Left cardiac atrium (tissue), 4 donors: ENCODE measurements around the gene FASTK. TPM values are rescaled to one million over a fixed set of nuclear protein-coding genes. Genes with fewer than 3 reads are reported as not detected.
A peak's percentile ranks its signal among the peaks of the same experiment; 100 is the strongest.

Experiments used
- ATAC-seq, 2 donors: fragments of 200-7000 bp; cut with Tn5 transposase; one replicate each; pipeline ENCODE4 v1.9.1; 2020; ENCODE audit warnings: mild to moderate bottlenecking in 2 of 2, moderate library complexity in 2 of 2
- DNase-seq: peaks from one replicate; pipeline ENCODE4 v3.0.0-alpha.2; 2020
- intact Hi-C, 2 donors: fragments of 100-400 bp; cut with DNase I; formaldehyde crosslinking; loops; one replicate each; pipeline versions ENCODE4 v1.14.1 to v1.15.1; 2022 to 2023
- total RNA-seq, 2 donors: library from RNA; stranded (reverse); fragmentation: NEBNext Ultra II Directional; extraction: Animal tissue kit (Norgen Biotek cat#: 25700); gene quantifications; one replicate each; pipeline ENCODE4 v1.2.1, GENCODE V29; 2021
- donor health status: DM: no; HTN: yes; CAD: no.
- donor health status: DM: no; HTN: yes; CAD: no; lungs with severe emphysema.
- donor health status: DM: yes; HTN: yes; CAD: no.
- donor health status: Dilated cardiomyopathy.

Gene FASTK
- total RNA-seq, 2 donors from 2014 or later: 62.9 to 73.2 TPM

DNA sequence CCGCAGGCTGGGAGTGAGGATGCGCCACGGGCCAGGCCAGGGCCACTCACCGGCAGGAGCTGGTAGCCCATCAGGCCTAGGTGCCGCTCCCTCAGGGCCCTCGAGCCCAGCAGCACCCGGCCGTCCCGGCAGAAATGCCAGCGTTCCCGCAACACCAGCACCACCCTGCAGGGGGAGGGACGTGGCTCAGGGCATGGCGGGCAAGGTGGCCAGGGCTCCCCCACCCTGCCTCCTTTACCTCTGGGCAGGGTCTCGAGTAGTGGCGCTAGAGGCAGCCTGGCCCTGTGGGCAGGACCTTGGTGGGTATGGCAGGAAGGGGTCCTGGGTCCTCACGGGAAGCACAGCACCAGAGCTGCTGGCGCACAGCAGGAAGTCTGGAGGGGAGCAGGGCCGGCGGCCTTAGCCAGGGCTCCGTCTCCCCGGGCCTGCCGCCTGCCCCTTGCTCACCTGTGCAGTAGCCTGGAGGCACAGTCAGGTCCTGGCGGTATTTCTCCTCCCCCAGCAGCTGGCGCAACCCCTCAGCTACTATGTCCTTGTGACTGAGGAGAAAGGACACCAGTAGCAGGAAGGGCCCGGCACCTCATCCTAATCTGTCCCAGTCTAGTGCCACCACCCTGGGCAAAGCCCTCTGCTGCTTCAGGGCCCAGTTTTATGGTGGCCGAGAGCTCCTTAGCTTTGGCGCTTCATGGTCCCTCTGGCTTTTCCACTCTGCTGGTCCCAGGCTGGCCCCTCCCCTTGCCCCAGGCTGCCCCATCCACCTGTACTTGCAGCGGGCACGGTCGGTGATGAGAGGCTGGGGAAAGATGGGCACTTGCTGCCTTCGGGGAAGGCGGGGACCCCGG, 3.5 kb downstream of the FASTK start:
- intact Hi-C loops: no loop called here
- no peak for ATAC-seq
- no peak for DNase-seq

DNA sequence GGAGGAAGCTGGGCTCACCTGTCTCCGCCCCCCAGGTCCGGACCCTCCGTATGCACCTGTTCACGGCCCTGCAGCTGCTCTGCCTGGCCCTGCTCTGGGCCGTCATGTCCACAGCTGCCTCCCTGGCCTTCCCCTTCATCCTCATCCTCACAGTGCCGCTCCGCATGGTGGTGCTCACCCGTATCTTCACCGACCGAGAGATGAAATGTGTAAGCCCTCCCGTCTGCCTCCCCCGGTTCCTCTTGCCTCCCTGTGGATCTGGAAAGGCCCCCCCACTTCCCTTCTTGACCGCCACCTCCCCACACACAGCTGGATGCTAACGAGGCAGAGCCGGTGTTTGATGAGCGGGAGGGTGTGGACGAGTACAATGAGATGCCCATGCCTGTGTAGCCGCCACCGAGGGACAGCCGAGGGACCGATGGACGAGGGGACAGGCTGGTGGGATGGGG, 4.6 kb downstream of the FASTK start:
- intact Hi-C loops: no loop called here
- no peak for DNase-seq
- ATAC-seq: no peak

DNA sequence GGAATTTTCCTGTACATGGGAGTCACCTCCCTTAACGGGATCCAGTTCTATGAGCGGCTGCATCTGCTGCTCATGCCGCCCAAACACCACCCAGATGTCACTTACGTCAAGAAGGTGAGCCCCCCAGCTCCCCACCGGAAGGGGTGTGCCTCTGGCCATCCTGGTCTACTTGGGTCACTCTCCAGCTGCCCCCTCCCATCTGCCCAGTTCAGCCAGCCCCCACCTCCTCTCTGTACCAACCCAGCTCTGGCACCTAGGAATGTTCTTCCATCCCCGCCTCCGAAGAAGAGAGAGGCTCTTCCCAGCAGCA, 5.0 kb downstream of the FASTK start:
- intact Hi-C loops: no loop called here
- DNase-seq: no peak
- ATAC-seq: no peak

DNA sequence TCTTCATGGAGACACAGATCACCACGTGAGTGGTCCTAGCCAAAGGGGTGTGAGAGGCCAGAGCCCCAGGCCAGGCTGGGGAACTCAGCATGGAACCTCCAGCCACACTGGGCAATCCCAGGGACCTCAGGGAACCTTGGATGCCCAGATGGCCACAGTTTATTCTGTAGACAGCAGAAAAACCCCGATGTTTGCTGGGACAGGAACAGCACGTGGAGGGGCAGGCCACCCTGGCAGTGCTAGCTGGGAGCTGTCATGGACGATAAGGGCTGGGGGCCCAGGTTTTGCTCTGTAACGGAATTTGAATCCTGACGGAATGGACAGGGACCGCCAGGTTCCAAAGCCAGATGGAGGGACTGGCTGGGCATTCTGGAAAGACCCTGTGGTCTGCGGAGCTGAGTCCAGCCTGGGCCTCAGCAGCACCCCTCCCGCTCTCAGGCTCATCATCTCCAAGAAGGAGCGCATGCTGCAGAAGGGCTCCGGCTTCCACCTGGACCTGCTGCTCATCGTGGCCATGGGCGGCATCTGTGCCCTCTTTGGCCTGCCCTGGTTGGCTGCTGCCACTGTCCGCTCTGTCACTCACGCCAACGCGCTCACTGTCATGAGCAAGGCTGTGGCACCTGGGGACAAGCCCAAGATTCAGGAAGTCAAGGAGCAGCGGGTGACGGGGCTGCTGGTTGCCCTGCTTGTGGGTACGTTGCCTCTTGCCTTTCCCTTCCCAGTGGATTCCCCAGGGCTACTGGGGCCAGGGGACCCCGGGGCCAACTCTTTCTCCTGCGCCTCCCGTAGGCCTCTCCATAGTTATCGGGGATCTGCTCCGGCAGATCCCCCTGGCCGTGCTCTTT, 5.6 kb downstream of the FASTK start:
- ATAC-seq (no peak), DNase-seq (no peak)
- intact Hi-C loops: no loop called here

DNA sequence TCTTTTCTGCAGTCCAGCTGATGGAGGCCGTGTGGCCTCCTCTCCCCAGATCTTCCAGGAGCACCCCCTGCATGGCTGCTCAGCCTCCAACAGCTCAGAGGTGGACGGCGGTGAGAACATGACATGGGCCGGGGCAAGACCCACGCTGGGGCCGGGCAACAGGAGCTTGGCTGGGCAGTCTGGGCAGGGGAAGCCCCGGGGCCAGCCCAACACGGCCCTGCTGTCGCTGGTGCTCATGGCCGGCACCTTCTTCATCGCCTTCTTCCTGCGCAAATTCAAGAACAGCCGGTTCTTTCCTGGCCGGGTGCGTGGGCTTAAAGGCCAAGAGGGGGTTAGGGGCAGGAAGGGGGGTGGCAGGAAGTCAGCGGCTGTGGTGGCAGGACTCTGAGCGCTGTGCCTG, 6.6 kb downstream of the FASTK start:
- intact Hi-C loops: no loop called here
- DNase-seq (no peak), ATAC-seq (no peak)

DNA sequence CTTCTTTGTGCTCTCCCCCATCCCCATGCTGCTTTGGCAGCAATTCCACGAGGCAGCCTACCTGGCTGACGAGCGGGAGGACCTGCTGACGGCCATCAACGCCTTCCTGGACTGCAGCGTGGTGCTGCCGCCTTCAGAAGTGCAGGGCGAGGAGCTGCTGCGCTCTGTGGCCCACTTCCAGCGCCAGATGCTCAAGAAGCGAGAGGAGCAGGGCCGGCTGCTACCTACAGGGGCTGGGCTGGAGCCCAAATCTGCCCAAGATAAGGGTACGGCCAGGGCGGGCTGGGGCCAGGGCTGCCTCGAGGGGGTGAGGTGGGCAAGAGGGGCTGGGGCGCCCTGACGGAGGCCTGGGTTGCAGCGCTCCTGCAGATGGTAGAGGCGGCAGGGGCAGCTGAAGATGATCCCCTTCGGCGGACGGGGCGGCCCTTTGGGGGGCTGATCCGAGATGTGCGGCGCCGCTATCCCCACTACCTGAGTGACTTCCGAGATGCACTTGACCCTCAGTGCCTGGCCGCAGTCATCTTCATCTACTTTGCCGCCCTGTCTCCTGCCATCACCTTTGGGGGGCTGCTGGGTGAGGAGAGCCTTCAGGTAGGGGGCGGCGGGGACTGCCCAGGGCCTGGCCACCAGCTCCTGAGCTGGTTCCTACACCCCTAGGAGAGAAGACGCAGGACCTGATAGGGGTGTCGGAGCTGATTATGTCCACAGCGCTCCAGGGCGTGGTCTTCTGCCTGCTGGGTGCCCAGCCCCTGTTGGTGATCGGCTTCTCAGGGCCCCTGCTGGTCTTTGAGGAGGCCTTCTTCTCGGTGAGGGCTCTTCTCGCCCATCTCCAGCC, 9.4 kb downstream of the FASTK start:
- ATAC-seq (no peak), DNase-seq (no peak)
- intact Hi-C loops: no loop called here

DNA sequence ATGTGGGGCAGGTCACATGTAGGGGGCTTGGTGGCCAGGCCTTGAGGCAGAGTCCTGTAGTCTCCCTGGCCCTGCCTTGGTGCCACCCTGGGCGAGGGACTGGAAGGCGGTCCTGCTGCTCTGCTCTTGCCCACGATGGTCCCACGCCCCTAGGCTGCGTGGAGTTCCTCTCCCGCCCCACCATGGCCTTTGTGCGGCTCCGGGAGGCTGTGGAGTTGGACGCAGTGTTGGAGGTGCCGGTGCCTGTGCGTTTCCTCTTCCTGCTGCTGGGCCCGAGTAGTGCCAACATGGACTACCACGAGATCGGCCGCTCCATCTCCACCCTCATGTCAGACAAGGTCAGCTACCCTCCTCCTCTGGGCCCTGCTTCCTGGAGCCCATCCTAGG, 10.0 kb downstream of the FASTK start:
- no peak for ATAC-seq
- DNase-seq: no peak
- intact Hi-C loops: no loop called here

DNA sequence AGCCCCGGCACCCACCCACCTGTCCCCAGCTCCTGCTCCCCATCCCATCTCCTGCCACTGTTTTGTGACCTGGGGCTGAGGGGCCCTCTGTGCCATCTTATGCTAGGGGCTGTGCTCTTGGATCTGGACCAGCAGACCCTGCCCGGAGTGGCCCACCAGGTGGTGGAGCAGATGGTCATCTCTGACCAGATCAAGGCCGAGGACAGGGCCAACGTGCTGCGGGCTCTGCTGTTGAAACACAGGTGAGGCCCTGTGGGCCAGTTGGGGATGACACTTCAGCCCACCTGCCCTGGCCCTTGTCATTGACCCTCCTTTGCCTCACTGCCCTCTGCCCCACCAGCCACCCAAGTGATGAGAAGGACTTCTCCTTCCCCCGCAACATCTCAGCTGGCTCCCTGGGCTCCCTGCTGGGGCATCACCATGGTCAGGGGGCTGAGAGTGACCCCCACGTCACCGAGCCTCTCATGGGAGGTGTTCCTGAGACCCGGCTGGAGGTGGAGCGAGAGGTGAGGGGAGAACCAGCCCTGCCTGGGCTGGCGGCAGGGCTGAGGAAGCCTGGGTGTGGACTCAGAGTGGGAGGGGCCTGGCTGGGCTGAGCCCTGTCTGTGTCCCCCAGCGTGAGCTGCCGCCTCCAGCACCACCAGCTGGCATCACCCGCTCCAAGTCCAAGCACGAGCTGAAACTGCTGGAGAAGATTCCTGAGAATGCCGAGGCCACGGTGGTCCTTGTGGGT, 10.6 kb downstream of the FASTK start:
- intact Hi-C loops: no loop called here
- no peak for DNase-seq
- no peak for ATAC-seq

DNA sequence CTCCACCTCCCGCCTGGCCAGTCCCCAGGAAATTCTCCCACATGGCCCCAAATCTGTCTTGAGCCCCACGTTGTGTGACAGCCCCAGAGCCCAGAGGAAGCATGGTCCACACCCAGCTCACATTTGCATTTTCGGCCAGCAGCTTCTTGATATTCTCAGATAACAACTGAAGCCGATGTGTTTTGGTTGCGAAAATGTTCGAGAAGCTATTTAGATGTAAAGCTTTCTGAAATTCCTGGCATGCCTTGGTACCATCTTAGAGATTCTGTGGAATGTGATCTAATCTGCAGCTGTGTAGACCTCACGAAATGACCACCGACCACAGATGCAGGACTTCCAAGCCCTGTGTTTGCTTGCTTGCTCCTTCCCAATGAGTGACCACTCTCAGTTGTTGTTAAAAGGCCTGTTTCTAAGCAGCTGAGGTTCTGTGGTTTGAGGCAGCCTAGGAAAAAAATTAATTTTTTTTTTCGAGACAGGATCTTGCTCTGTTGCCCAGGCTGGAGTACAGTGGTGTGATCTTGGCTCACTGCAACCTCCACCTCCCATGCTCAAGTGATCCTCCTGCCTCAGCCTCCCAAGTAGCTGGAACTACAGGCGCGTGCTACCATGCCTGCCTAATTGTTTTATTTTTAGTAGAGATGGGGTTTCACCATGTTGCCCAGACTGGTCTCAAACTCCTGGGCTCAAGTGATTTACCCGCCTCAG, 12.4 kb downstream of the FASTK start:
- DNase-seq: no peak
- intact Hi-C loops: no loop called here
- ATAC-seq: no peak

DNA sequence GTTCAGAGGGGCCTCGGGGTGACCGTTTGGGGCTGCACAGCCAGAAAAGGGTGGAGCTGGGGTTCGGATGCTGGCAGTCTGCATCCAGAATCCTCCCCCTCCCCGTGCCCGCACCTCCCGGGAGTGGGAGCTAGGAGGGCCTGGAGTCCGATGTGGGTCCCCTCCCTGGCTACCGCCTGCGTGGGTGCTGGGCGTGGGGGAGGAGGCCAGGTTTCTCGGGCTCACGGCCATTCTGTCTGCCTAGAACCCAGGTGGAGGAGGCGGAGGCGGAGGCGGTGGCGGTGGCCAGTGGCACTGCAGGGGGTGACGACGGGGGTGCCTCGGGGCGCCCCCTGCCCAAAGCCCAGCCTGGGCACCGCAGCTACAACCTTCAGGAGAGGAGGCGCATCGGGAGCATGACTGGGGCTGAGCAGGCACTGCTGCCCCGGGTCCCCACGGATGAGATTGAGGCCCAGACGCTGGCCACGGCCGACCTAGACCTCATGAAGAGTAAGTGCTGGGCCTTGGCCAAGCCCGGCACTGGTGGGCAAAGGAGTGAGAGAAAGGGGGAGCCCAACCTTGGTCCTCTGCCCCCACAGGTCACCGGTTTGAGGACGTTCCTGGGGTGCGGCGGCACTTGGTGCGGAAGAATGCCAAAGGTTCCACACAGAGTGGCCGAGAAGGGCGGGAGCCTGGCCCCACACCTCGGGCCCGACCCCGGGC, 14.2 kb downstream of the FASTK start:
- intact Hi-C loops: no loop called here
- DNase-seq (no peak), ATAC-seq (no peak)

DNA sequence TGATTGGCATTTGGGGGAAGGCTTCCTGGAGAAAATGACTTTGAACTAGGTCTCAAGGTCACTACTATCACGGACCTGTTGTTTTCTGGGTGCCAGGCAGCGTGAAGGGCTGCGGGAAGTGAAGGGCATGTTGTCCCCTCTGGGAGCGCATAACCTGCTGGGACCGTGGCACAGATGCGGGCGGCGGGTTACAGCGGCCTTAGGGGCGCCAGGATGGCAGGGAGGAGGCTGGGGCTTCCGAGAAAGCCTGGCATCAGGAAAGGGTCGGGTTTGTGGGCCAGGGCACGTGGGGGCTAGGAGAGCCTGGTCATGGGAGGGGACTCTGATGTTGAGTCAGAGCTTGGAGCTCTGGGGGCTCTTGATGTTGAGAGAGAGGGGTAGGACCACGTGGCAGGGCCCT, 15.1 kb downstream of the FASTK start:
- intact Hi-C loops: no loop called here
- no peak for DNase-seq
- no peak for ATAC-seq

DNA sequence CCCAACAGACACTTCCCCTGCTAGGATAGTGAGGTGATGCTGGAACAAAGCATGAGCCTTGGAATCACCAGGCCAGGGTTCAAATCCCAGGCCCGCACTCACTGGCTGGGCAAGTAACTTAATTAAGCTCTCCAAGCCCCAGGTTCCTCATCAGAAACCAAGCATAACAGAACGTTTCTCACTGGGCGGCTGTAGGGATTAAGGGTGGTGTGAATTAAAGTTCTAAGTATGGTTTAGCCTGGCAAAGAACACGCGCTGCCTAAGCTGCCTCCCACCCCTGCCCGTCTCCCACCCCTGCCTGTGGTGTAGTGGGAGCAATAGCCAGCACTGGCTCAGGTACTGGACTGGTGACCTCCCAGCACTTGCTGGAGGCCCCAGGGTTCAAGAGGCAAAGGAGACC, 15.6 kb downstream of the FASTK start:
- intact Hi-C loops: no loop called here
- no peak for ATAC-seq

DNA sequence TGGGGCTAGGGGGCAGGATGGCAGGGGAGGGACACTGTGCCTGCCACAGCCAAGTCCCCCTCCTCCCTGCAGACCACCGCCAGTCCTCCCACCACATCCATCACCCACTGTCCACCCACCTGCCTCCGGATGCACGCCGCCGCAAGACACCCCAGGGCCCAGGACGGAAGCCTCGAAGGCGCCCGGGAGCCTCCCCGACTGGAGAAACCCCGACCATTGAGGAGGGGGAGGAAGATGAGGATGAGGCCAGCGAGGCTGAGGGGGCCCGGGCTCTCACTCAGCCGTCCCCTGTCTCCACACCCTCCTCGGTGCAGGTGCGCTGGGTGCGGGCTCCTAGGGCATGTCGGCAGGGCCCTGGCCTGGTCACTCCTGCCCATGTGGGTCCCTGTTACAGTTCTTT, 16.2 kb downstream of the FASTK start:
- intact Hi-C loops: no loop called here
- DNase-seq (no peak), ATAC-seq (no peak)

More for the DNA sequence above, 15.6 kb downstream of the FASTK start:
- DNase-seq: no peak

DNA sequence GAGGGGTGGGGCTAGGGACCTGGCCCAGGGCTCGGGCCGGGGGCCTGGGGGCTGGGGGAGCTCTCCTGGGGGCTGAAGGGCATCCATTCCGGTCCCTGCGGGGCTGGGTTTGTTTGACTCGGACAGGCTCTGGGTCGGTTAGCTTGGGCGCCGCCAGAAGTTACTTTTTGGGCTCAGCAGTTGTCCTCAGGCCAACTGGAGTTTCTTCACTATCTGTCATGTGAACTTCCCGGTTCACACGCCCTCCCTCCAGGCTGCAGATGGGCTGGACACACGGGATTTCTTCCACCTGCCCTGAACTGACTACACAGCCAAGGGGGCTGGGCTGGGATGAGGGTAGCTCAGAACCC, 17.4 kb downstream of the FASTK start:
- DNase-seq (peak; percentile 60), ATAC-seq (peak; percentile 2 to 6)

DNA sequence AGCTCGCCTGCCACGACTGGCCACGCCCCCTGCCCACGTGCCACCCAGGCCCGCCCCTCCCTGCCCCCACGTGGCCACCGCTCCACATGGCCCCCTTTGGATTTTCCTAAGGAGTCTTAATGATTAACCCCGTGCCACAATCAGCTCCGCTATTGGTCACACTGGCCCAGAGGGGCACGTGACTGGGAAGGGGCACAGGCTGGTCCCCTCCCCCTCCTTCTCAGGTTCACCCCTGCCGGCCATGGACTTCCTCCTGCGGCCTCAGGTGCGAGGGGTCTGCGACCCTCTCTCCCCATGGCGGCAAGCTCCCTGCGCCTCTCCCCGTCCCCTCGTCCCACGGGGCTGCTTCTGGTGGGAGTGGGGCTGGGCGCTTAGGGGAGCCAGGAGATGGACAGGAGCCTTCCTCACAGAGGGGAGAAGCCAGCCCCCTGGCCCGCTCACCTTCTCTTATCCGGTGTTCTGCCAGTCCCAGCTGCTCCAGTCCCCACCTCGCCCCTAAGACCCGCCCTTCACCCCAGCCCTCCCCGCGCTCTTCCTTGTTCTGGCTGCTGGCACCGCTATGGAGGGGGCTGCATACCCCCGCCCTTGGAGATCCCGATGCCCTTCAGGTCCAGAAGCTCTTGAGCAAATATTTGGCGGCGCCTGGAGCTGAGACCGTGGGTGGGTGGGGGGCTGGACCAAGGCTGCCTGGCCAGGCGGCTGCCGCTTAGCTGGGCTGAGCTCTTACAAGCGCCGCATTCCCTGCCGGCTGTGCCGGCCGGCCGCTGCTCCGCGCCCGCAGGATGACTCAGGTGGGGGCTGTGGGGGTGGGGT, 18.0 kb downstream of the FASTK start:
- peak; percentile 6 to 44 for ATAC-seq
- intact Hi-C loops: no loop called here
- peak; percentile 54 for DNase-seq

More for the DNA sequence above, 17.4 kb downstream of the FASTK start:
- intact Hi-C loops: no loop called here

DNA sequence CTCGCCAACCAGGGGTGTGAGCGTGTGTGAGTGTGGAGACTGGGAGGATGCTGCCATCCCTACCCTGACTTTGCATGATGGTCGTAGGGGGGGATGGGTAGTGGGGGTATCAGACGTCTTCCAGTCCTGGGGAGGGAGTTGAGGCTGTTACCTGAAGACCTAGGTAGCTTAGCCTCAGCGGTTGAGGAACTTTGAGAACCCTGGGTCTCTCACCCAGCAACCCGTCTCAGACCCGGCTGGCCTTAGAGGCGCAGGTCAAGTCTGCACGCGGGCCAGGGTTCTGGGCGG, 18.6 kb downstream of the FASTK start:
- no peak for ATAC-seq
- no peak for DNase-seq

More for the DNA sequence above, 18.6 kb downstream of the FASTK start:
- intact Hi-C loops: no loop called here
